ENCODE data around the gene TFRC.
"Not testable (repeated sequence)": the region's sequence is repeated elsewhere in the genome, so short reads cannot be mapped to it uniquely, and the experiment has no call there.

The TFRC gene

GRCh38 chr3:196047391-196048030 is 34.4 kb downstream of the TFRC start:
- DNase-seq: no peak

- DNase-seq: no peak
Observed at GRCh38 chr3:196044513-196044912, 37.4 kb downstream of the TFRC start.

GRCh38 chr3:196042673-196043072 is 39.2 kb downstream of the TFRC start:
- DNase-seq: no peak

GRCh38 chr3:196039359-196039758 is 42.5 kb downstream of the TFRC start:
- DNase-seq: no peak

GRCh38 chr3:196026059-196026458 is 55.8 kb downstream of the TFRC start:
- peak; percentile 67 for DNase-seq

- no peak for DNase-seq
Observed at GRCh38 chr3:196024968-196025367, 56.9 kb downstream of the TFRC start.

GRCh38 chr3:196023947-196024346 is 57.9 kb downstream of the TFRC start:
- DNase-seq: no peak

GRCh38 chr3:196022499-196022878 is 59.4 kb downstream of the TFRC start:
- DNase-seq: not testable (repeated sequence)

- no peak for DNase-seq
Observed at GRCh38 chr3:196020373-196020772, 61.5 kb downstream of the TFRC start.

- not testable (repeated sequence) for DNase-seq
Observed at GRCh38 chr3:196019576-196019975, 62.3 kb downstream of the TFRC start.

GRCh38 chr3:196018159-196018558 is 63.7 kb downstream of the TFRC start:
- DNase-seq: not testable (repeated sequence)

GRCh38 chr3:196016485-196016884 is 65.4 kb downstream of the TFRC start:
- DNase-seq: no peak

- DNase-seq: no peak
Observed at GRCh38 chr3:196016059-196016458, 65.8 kb downstream of the TFRC start.

GRCh38 chr3:196013587-196014487 is 68.1 kb downstream of the TFRC start:
- DNase-seq: no peak

- no peak for DNase-seq
Observed at GRCh38 chr3:196012941-196013476, 68.9 kb downstream of the TFRC start.

GRCh38 chr3:196012481-196012880 is 69.4 kb downstream of the TFRC start:
- DNase-seq: no peak

GRCh38 chr3:196009456-196009855 is 72.4 kb downstream of the TFRC start:
- no peak for DNase-seq

- no peak for DNase-seq
Observed at GRCh38 chr3:196008929-196009328, 73.0 kb downstream of the TFRC start.

- no peak for DNase-seq
Observed at GRCh38 chr3:196008387-196008786, 73.5 kb downstream of the TFRC start.

- DNase-seq: no peak
Observed at GRCh38 chr3:196007744-196008335, 74.0 kb downstream of the TFRC start.

GRCh38 chr3:196005338-196005737 is 76.6 kb downstream of the TFRC start:
- DNase-seq: not testable (repeated sequence)

- peak; percentile 33 for DNase-seq
Observed at GRCh38 chr3:196004359-196005052, 77.4 kb downstream of the TFRC start.

- no peak for DNase-seq
Observed at GRCh38 chr3:196003611-196004010, 78.3 kb downstream of the TFRC start.

All from islet precursor cell (in vitro differentiated cells).